ENCODE measurements around the gene RPL22.

The RPL22 gene

DNA sequence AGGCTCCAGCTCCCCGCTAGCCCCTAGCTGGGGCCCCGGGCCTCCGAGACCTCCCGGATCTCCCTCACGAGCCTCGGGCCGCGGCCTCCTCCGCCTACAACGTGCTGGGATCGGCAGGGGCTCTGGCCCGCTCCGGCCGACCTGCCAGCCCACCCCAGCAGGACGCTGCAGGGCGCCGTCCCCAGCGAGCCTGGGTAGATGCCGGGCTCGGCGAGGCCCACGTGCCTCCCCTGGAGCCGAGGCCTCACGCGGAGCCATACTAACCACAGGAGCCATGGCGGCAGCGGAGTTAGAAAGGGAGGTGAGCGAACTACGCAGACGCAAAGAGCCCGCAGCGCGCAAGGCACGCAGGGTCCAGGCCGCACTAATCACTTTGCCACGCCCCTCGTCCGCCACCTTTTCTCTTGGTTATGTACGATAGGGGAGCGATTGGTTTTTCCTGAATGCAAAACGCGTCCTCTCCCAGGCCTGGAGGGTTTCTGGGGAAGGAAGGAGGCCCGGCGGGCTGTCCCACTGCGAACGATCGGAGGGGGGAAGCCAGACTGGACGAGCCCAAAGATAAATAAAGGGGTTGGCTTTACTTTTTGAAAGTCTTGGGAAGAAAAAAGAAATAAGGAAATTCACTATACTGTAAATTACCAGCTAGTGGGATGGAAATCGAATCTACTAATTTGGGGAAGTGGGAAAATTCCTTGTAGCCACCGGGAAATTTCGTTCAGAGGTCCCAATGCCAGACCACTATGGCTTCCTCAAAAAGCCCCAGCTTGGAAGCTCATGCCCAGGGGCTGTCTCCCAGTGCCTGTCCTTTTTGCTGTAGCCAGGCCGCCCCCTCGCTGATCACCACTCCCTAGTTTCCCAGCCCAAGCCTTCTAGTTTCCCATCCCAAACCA is at the start of gene RPL22:
TSS of gene RPL22 (minus strand) at position 298 of the 890 bp plus-strand sequence. CDS start at position 276, 22 bp downstream.
- Histone ChIP-seq H3K27me3 (replicated peaks; ENCODE audit: insufficient read depth, low read length) (no peaks in the 10 kb centered on the region), H3K4me3 (ENCODE audit: low read length) (peak within 1 kb of the TSS; percentile 97), H3K36me3 (replicated peaks; ENCODE audit: insufficient read depth, low read length) (peaks cover 1% of the 10 kb centered on the region), H3K9me3 (replicated peaks; ENCODE audit: insufficient read depth, low read length) (no peaks in the 10 kb centered on the region), H3K79me2 (ENCODE audit: low read length) (peaks cover 47% of the 10 kb centered on the region), H4K20me1 (ENCODE audit: insufficient read depth, low read length) (0 out of 2 replicates have a peak, but pooled peaks cover 9% of the 10 kb centered on the region), H2AFZ (ENCODE audit: low read length) (peak within 1 kb of the TSS; percentile 92), H3K4me2 (ENCODE audit: low read depth, low read length) (peak within 1 kb of the TSS; percentile 85), H3K27ac (ENCODE audit: low read length) (peak within 1 kb of the TSS; percentile 44; the same call in 1 of the 2 replicates), H3K4me1 (ENCODE audit: low read length) (peaks cover 19% of the 10 kb centered on the region), H3K9ac (ENCODE audit: low read length) (peak within 1 kb of the TSS; percentile 98), H3F3A (ENCODE audit: insufficient read depth, low read length) (no peaks in the 10 kb centered on the region), H3K9me2 (replicated peaks; ENCODE audit: insufficient read depth, low read length) (no peaks in the 10 kb centered on the region)
- peak; percentile 99 for DNase-seq
- TF ChIP-seq, protein P1, sequence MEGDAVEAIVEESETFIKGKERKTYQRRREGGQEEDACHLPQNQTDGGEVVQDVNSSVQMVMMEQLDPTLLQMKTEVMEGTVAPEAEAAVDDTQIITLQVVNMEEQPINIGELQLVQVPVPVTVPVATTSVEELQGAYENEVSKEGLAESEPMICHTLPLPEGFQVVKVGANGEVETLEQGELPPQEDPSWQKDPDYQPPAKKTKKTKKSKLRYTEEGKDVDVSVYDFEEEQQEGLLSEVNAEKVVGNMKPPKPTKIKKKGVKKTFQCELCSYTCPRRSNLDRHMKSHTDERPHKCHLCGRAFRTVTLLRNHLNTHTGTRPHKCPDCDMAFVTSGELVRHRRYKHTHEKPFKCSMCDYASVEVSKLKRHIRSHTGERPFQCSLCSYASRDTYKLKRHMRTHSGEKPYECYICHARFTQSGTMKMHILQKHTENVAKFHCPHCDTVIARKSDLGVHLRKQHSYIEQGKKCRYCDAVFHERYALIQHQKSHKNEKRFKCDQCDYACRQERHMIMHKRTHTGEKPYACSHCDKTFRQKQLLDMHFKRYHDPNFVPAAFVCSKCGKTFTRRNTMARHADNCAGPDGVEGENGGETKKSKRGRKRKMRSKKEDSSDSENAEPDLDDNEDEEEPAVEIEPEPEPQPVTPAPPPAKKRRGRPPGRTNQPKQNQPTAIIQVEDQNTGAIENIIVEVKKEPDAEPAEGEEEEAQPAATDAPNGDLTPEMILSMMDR (IDR thresholded peaks at IDR 0.05; ENCODE audit: low read length): no peak
- TF ChIP-seq EZH2 (optimal IDR thresholded peaks at IDR 0.05; ENCODE audit: low read depth, low read length) (no peak), EZH2phosphoT487 (IDR thresholded peaks at IDR 0.05; ENCODE audit: low read length) (no peak)

DNA sequence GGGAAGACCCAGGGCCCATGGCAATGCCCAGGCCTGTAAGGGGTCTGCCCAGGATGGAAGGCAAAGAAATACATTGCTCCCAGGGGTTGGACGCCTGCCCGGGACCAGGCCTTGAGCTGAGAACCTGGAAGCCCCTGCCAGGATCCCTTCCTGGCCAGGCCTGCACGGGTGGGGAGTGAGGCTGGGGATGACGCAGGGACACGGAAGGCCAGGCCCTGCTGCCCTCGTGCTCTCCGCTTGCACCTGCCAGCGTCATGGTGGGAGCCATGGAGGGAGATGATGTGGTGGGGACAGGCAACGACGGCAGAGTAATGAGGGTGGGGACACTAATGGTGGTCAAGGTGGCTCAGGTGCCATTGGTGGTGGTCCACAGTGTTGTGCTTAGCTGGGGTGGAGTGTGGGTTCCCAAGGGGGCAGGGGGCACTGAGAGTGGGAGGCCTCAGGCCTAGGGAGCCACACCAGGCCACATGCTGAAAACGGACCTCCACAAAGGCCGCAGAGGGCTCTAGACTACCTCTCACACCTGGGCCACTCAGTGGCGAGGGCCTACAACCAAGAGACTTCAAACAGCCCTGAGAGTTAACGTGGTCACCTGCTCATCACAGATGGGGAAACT is 48.9 kb upstream of the RPL22 start:
- H3K27me3 ChIP-seq (replicated peaks; ENCODE audit: insufficient read depth, low read length): peaks cover 83% of the 10 kb centered on the region
- no peak overlapping the region for H3K9ac ChIP-seq (ENCODE audit: low read length)
- no peaks in the 10 kb centered on the region for H3F3A ChIP-seq (ENCODE audit: insufficient read depth, low read length)
- no peaks in the 10 kb centered on the region for H3K9me2 ChIP-seq (replicated peaks; ENCODE audit: insufficient read depth, low read length)
- H3K4me3 ChIP-seq (ENCODE audit: low read length): no peak overlapping the region
- no peak overlapping the region for H2AFZ ChIP-seq (ENCODE audit: low read length)
- no peaks in the 10 kb centered on the region for H3K79me2 ChIP-seq (ENCODE audit: low read length)
- no peak overlapping the region for H3K27ac ChIP-seq (ENCODE audit: low read length)
- no peaks in the 10 kb centered on the region for H3K36me3 ChIP-seq (replicated peaks; ENCODE audit: insufficient read depth, low read length)
- TF ChIP-seq, protein P1 (IDR thresholded peaks at IDR 0.05; ENCODE audit: low read length): no peak
- TF ChIP-seq EZH2phosphoT487 (IDR thresholded peaks at IDR 0.05; ENCODE audit: low read length): no peak
- no peaks in the 10 kb centered on the region for H3K9me3 ChIP-seq (replicated peaks; ENCODE audit: insufficient read depth, low read length)
- no peaks in the 10 kb centered on the region; the same call in 1 of the 2 replicates for H3K4me1 ChIP-seq (ENCODE audit: low read length)
- no peaks in the 10 kb centered on the region for H4K20me1 ChIP-seq (ENCODE audit: insufficient read depth, low read length)
- DNase-seq: no peak
- H3K4me2 ChIP-seq (ENCODE audit: low read depth, low read length): no peak overlapping the region

DNA sequence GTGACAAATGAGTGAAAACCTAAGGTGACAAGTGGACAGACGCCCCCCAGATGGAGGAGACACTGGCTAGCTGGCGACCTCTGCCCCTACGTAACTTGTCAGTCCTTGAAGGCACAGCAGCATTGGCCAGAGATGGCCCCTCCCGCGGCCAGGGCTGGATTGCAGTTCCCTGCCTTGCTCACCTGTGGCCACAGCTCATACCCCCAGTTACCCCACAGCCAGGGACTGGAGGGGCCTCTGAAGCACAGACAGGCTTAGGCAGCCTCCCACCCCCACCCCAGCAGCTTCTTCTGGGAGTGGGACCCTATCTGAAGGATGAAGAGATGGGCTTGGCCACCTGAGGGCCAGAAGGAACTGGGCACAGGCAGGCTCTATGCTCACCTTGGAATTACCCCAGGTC is 48.3 kb upstream of the RPL22 start:
- H4K20me1 ChIP-seq (ENCODE audit: insufficient read depth, low read length): no peaks in the 10 kb centered on the region
- no peak overlapping the region for H3K4me2 ChIP-seq (ENCODE audit: low read depth, low read length)
- H3K27me3 ChIP-seq (replicated peaks; ENCODE audit: insufficient read depth, low read length): peaks cover 85% of the 10 kb centered on the region
- no peak overlapping the region for H3K27ac ChIP-seq (ENCODE audit: low read length)
- H3K79me2 ChIP-seq (ENCODE audit: low read length): no peaks in the 10 kb centered on the region
- no peaks in the 10 kb centered on the region for H3K9me2 ChIP-seq (replicated peaks; ENCODE audit: insufficient read depth, low read length)
- no peaks in the 10 kb centered on the region for H3K9me3 ChIP-seq (replicated peaks; ENCODE audit: insufficient read depth, low read length)
- no peaks in the 10 kb centered on the region; the same call in 1 of the 2 replicates for H3K4me1 ChIP-seq (ENCODE audit: low read length)
- H2AFZ ChIP-seq (ENCODE audit: low read length): no peak overlapping the region
- H3K4me3 ChIP-seq (ENCODE audit: low read length): no peak overlapping the region
- TF ChIP-seq, protein P1 (IDR thresholded peaks at IDR 0.05; ENCODE audit: low read length): no peak
- TF ChIP-seq EZH2phosphoT487 (IDR thresholded peaks at IDR 0.05; ENCODE audit: low read length): no peak
- no peak for TF ChIP-seq EZH2 (optimal IDR thresholded peaks at IDR 0.05; ENCODE audit: low read depth, low read length)
- DNase-seq: no peak
- H3K9ac ChIP-seq (ENCODE audit: low read length): no peak overlapping the region
- no peaks in the 10 kb centered on the region for H3K36me3 ChIP-seq (replicated peaks; ENCODE audit: insufficient read depth, low read length)
- no peaks in the 10 kb centered on the region for H3F3A ChIP-seq (ENCODE audit: insufficient read depth, low read length)

All from MM.1S (cell line).